ENCODE results near the gene THAP12.
A peak's percentile ranks its signal among the peaks of the same experiment; 100 is the strongest.
"Not testable (repeated sequence)": the region's sequence is repeated elsewhere in the genome, so short reads cannot be mapped to it uniquely, and the experiment has no call there.

The THAP12 gene

DNA sequence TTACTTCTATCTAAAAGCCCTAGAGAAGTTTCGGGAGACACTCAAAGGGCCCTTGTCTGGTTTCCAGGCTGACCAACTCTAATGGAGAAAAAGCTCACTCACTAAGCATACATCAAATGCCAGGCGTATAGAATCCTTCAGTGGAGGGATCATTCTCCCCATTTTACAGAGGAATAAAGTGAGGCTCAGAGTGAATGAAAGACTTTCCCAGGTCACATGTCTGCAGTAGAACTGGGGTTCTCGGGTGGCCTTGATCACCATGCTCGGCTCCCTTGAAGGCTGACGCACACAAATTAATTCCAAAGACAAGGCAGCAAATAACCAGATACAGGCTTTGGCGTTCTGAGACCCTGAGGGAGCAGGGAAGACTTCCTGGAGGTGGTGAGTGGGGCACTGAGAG, 60.0 kb downstream of the THAP12 start:
- H3K4me3 ChIP-seq (ENCODE audit: low read length), result no peak overlapping the region
- H3K4me1 ChIP-seq (ENCODE audit: control insufficient read depth, insufficient read depth, low read length), result no peaks in the 10 kb centered on the region; the same call in 1 of the 2 replicates
- H3K9me3 ChIP-seq (ENCODE audit: control insufficient read depth, insufficient read depth, low read length), result no peaks in the 10 kb centered on the region
- no peak overlapping the region for H3K27ac ChIP-seq (ENCODE audit: low read length)
- no peaks in the 10 kb centered on the region for H3K36me3 ChIP-seq (ENCODE audit: control insufficient read depth, insufficient read depth, low read length)
- H3K27me3 ChIP-seq (ENCODE audit: control insufficient read depth, insufficient read depth, low read length), result peaks cover 13% of the 10 kb centered on the region; the same call in 1 of the 2 replicates
- no peak for DNase-seq (ENCODE audit: low read depth, low spot score)
- no CpG with 5 or more reads among the region's 6 CpGs for WGBS (ENCODE audit: insufficient coverage, insufficient read length)

- peaks cover 13% of the 10 kb centered on the region; the same call in 1 of the 2 replicates for H3K27me3 ChIP-seq (ENCODE audit: control insufficient read depth, insufficient read depth, low read length)
- no CpG with 5 or more reads among the region's 5 CpGs for WGBS (ENCODE audit: insufficient coverage, insufficient read length)
- H3K36me3 ChIP-seq (ENCODE audit: control insufficient read depth, insufficient read depth, low read length); H3K4me3 ChIP-seq (ENCODE audit: low read length); H3K4me1 ChIP-seq (ENCODE audit: control insufficient read depth, insufficient read depth, low read length); H3K27ac ChIP-seq (ENCODE audit: low read length); H3K9me3 ChIP-seq (ENCODE audit: control insufficient read depth, insufficient read depth, low read length); DNase-seq (ENCODE audit: low read depth, low spot score): not testable (repeated sequence)
Observed at GRCh38 chr11:76319798-76320197, 61.1 kb downstream of the THAP12 start.

- H3K27me3 ChIP-seq (ENCODE audit: control insufficient read depth, insufficient read depth, low read length), result peaks cover 13% of the 10 kb centered on the region; the same call in 1 of the 2 replicates
- H3K4me3 ChIP-seq (ENCODE audit: low read length), result no peak overlapping the region
- H3K4me1 ChIP-seq (ENCODE audit: control insufficient read depth, insufficient read depth, low read length), result no peaks in the 10 kb centered on the region; the same call in 1 of the 2 replicates
- no peaks in the 10 kb centered on the region for H3K9me3 ChIP-seq (ENCODE audit: control insufficient read depth, insufficient read depth, low read length)
- WGBS (ENCODE audit: insufficient coverage, insufficient read length), result no CpG with 5 or more reads among the region's 7 CpGs
- H3K36me3 ChIP-seq (ENCODE audit: control insufficient read depth, insufficient read depth, low read length), result no peaks in the 10 kb centered on the region
- peak; percentile 67 for DNase-seq (ENCODE audit: low read depth, low spot score)
- no peak overlapping the region for H3K27ac ChIP-seq (ENCODE audit: low read length)
Observed at GRCh38 chr11:76318744-76319384, 62.1 kb downstream of the THAP12 start.

- no CpG with 5 or more reads among the region's 3 CpGs for WGBS (ENCODE audit: insufficient coverage, insufficient read length)
- Histone ChIP-seq H3K4me3 (ENCODE audit: low read length) (no peak overlapping the region), H3K9me3 (ENCODE audit: control insufficient read depth, insufficient read depth, low read length) (no peaks in the 10 kb centered on the region), H3K4me1 (ENCODE audit: control insufficient read depth, insufficient read depth, low read length) (no peaks in the 10 kb centered on the region), H3K27ac (ENCODE audit: low read length) (no peak overlapping the region), H3K36me3 (ENCODE audit: control insufficient read depth, insufficient read depth, low read length) (no peaks in the 10 kb centered on the region), H3K27me3 (ENCODE audit: control insufficient read depth, insufficient read depth, low read length) (peaks cover 10% of the 10 kb centered on the region; the same call in 1 of the 2 replicates)
- no peak for DNase-seq (ENCODE audit: low read depth, low spot score)
Observed at GRCh38 chr11:76317296-76317695, 63.6 kb downstream of the THAP12 start.

DNA sequence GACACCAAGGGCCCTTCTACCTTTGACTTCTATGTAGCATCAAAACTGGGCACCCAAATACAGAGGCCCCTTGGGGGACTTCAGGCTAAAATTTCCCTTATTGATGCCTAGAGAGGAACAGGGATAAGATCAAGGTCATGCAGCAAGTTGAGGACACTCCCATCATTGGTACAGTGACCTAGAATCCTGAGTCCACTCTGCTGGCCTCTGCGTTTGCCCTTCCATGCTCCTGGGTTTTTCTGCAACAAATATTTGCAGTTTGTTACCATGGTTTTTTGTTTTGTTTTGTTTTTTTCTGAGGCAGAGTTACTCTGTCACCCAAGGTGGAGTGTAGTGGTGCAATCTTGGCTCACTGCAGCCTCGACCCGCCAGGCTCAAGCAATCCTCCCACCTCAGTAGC, 64.2 kb downstream of the THAP12 start:
- Histone ChIP-seq H3K9me3 (ENCODE audit: control insufficient read depth, insufficient read depth, low read length) (no peaks in the 10 kb centered on the region), H3K36me3 (ENCODE audit: control insufficient read depth, insufficient read depth, low read length) (no peaks in the 10 kb centered on the region), H3K27ac (ENCODE audit: low read length) (no peak overlapping the region), H3K4me1 (ENCODE audit: control insufficient read depth, insufficient read depth, low read length) (no peaks in the 10 kb centered on the region), H3K27me3 (ENCODE audit: control insufficient read depth, insufficient read depth, low read length) (peaks cover 9% of the 10 kb centered on the region; the same call in 1 of the 2 replicates), H3K4me3 (ENCODE audit: low read length) (no peak overlapping the region)
- no peak for DNase-seq (ENCODE audit: low read depth, low spot score)
- WGBS (ENCODE audit: insufficient coverage, insufficient read length), result no CpG with 5 or more reads among the region's 3 CpGs

DNA sequence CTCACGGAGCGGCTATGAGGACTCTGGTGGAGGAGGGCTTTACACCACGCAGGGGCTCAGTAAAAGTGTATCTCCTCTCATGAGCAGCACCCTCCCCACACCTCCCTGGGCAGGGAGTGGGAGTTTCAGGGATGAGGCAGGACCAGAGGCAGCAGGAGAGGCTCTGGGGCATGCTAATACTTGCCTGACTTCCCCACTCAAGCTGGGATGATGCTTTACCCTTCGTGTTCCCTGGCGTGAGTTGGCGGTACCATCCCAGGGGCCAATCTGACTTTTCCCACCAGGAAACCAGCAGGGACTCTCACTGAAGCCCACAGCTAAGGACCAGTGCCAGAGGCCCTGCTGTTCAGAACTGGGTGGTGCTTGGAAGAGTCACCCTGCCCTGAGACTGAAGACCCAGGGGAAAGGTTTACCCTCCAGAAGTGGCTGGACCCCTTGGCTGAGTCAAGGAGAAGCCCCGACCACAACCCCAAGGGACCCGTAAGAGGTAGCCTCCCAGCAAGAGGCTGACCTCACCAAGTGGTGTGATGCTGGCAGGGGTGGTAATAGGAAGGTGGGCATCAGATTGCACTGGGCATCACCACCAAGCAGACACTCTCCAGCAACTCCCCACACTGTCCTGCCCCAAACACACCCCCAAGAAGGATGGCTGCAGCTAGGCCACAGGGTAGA, 65.6 kb downstream of the THAP12 start:
- no peaks in the 10 kb centered on the region for H3K9me3 ChIP-seq (ENCODE audit: control insufficient read depth, insufficient read depth, low read length)
- no CpG with 5 or more reads among the region's 8 CpGs for WGBS (ENCODE audit: insufficient coverage, insufficient read length)
- no peak for DNase-seq (ENCODE audit: low read depth, low spot score)
- H3K4me3 ChIP-seq (ENCODE audit: low read length), result no peak overlapping the region
- H3K27me3 ChIP-seq (ENCODE audit: control insufficient read depth, insufficient read depth, low read length), result no peaks in the 10 kb centered on the region; the same call in 1 of the 2 replicates
- H3K36me3 ChIP-seq (ENCODE audit: control insufficient read depth, insufficient read depth, low read length), result no peaks in the 10 kb centered on the region
- H3K4me1 ChIP-seq (ENCODE audit: control insufficient read depth, insufficient read depth, low read length), result no peaks in the 10 kb centered on the region
- no peak overlapping the region for H3K27ac ChIP-seq (ENCODE audit: low read length)

DNA sequence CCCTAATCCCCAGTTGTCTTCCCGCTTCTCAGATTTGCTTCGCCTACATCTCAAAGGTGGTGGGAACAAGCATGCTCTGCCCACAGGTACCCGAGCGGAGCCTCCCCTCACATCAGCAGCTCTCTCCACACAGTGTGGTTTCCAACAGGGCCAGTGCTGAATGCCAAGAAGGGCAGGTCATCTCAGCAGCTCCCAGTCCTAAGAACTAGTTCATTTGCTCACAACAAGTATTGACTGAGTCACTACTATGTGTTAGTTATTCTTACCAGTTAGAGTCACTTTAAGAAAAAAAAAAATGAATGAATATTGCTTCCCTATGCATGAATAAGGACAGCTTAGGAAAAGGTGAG, 66.2 kb downstream of the THAP12 start:
- no peaks in the 10 kb centered on the region for H3K27me3 ChIP-seq (ENCODE audit: control insufficient read depth, insufficient read depth, low read length)
- no peaks in the 10 kb centered on the region for H3K4me1 ChIP-seq (ENCODE audit: control insufficient read depth, insufficient read depth, low read length)
- no peaks in the 10 kb centered on the region for H3K9me3 ChIP-seq (ENCODE audit: control insufficient read depth, insufficient read depth, low read length)
- no peaks in the 10 kb centered on the region for H3K36me3 ChIP-seq (ENCODE audit: control insufficient read depth, insufficient read depth, low read length)
- DNase-seq (ENCODE audit: low read depth, low spot score), result no peak
- WGBS (ENCODE audit: insufficient coverage, insufficient read length), result no CpG with 5 or more reads among the region's 4 CpGs
- H3K27ac ChIP-seq (ENCODE audit: low read length), result no peak overlapping the region
- H3K4me3 ChIP-seq (ENCODE audit: low read length), result no peak overlapping the region

DNA sequence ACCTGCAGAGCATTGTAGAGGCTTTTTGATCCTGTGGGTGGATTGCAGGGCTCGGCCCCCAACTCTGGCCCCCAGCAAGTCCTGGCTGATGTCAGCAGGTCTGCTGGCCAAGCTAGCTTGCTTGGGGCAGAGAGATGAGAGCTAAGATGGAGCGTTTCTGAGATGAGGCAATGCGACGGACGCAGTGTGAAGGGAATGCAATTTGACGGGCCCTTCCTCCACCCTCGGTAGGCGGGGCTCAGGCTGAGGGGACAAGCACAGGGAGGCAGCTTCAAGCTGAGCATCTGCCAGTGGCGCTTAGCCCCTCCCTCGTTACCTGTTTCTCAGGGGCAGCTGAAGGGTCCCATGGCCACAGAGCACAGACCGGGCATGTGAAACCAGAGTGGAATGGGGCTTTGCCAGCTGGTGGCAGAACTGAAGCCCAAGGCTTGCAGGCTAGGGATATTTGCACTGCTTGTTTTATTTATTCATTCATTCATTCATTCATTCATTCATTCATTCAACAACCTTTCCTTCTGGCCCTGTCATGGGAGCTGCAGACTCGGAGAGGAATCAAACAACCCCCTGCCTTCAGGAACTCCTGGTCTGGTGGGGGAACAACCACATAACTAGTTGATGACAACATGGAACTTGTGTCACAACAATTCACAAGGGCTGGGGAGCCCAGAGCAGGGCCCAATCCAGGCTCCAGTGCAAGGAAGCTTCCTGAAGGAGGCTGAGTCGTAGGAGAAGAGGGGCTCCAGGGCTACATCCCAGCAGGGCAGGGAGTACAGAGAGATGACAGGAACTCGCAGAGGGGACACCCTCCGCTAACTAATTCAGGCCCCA, 66.8 kb downstream of the THAP12 start:
- DNase-seq (ENCODE audit: low read depth, low spot score), result no peak
- Histone ChIP-seq H3K4me3 (ENCODE audit: low read length) (no peak overlapping the region), H3K27ac (ENCODE audit: low read length) (no peak overlapping the region), H3K9me3 (ENCODE audit: control insufficient read depth, insufficient read depth, low read length) (no peaks in the 10 kb centered on the region), H3K27me3 (ENCODE audit: control insufficient read depth, insufficient read depth, low read length) (no peaks in the 10 kb centered on the region), H3K4me1 (ENCODE audit: control insufficient read depth, insufficient read depth, low read length) (no peaks in the 10 kb centered on the region), H3K36me3 (ENCODE audit: control insufficient read depth, insufficient read depth, low read length) (no peaks in the 10 kb centered on the region)
- no CpG with 5 or more reads among the region's 15 CpGs for WGBS (ENCODE audit: insufficient coverage, insufficient read length)

- H3K9me3 ChIP-seq (ENCODE audit: control insufficient read depth, insufficient read depth, low read length), result no peaks in the 10 kb centered on the region
- H3K4me1 ChIP-seq (ENCODE audit: control insufficient read depth, insufficient read depth, low read length), result 0 out of 2 replicates have a peak, but pooled peaks cover under 1% of the 10 kb centered on the region
- no peak overlapping the region for H3K27ac ChIP-seq (ENCODE audit: low read length)
- no peak for DNase-seq (ENCODE audit: low read depth, low spot score)
- H3K36me3 ChIP-seq (ENCODE audit: control insufficient read depth, insufficient read depth, low read length), result no peaks in the 10 kb centered on the region
- H3K27me3 ChIP-seq (ENCODE audit: control insufficient read depth, insufficient read depth, low read length), result no peaks in the 10 kb centered on the region
- no peak overlapping the region for H3K4me3 ChIP-seq (ENCODE audit: low read length)
- WGBS (ENCODE audit: insufficient coverage, insufficient read length), result no CpG with 5 or more reads among the region's 3 CpGs
Observed at GRCh38 chr11:76313271-76313670, 67.7 kb downstream of the THAP12 start.

GRCh38 chr11:76310832-76311595, 69.9 kb downstream of the THAP12 start:
- DNase-seq (ENCODE audit: low read depth, low spot score), result no peak
- Histone ChIP-seq H3K4me1 (ENCODE audit: control insufficient read depth, insufficient read depth, low read length) (0 out of 2 replicates have a peak, but pooled peaks cover 2% of the 10 kb centered on the region), H3K4me3 (ENCODE audit: low read length) (no peak overlapping the region), H3K27me3 (ENCODE audit: control insufficient read depth, insufficient read depth, low read length) (no peaks in the 10 kb centered on the region), H3K27ac (ENCODE audit: low read length) (no peak overlapping the region), H3K9me3 (ENCODE audit: control insufficient read depth, insufficient read depth, low read length) (no peaks in the 10 kb centered on the region), H3K36me3 (ENCODE audit: control insufficient read depth, insufficient read depth, low read length) (no peaks in the 10 kb centered on the region)
- no CpG with 5 or more reads among the region's 13 CpGs for WGBS (ENCODE audit: insufficient coverage, insufficient read length)

Measured in iPS DF 6.9 (cell line).